ENCODE results near the gene CNGB1. TPM values are rescaled to one million over a fixed set of nuclear protein-coding genes. Genes with fewer than 3 reads are reported as not detected.
A peak's percentile ranks its signal among the peaks of the same experiment; 100 is the strongest.

The CNGB1 gene
- total RNA-seq, 1 donor = not detected

DNA sequence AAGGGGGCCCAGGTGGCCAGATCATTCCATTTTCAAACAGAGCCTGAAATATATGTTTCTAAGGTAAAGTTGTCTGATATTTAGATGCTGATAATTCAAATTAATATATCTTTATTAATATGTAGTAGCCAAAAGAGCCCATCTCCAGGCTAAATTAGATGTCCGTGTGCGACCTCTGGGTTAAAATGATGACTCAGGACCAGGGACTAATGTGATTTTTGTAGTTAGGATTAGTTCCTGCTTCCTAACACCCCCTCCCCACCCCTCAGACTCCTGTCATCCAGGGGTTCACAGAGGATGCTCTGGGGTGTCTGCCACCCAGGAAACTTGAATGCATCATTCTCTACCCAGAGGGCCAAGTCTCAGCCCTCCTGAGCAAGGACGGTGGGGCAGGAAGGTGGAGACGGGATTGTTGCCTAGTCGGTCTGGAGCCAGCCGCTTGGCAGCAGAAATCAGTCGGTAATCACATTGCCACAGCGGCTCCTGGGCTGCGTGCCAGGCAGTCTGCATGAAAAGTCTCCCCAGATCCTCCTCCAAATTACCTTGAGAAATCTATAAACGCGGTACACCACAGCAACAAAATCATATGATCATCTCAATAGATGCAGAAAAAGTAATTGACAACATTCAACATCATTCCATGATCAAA lies 29.8 kb downstream of the CNGB1 start:
- TF ChIP-seq, protein P1, sequence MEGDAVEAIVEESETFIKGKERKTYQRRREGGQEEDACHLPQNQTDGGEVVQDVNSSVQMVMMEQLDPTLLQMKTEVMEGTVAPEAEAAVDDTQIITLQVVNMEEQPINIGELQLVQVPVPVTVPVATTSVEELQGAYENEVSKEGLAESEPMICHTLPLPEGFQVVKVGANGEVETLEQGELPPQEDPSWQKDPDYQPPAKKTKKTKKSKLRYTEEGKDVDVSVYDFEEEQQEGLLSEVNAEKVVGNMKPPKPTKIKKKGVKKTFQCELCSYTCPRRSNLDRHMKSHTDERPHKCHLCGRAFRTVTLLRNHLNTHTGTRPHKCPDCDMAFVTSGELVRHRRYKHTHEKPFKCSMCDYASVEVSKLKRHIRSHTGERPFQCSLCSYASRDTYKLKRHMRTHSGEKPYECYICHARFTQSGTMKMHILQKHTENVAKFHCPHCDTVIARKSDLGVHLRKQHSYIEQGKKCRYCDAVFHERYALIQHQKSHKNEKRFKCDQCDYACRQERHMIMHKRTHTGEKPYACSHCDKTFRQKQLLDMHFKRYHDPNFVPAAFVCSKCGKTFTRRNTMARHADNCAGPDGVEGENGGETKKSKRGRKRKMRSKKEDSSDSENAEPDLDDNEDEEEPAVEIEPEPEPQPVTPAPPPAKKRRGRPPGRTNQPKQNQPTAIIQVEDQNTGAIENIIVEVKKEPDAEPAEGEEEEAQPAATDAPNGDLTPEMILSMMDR (IDR thresholded peaks at IDR 0.05; ENCODE audit: extremely low read depth, low read depth, low read length) = no peak
- Histone ChIP-seq H3K27ac (ENCODE audit: low read depth, low read length) (no peak overlapping the region), H3K36me3 (ENCODE audit: insufficient read depth, low read length) (no peaks in the 10 kb centered on the region), H4K20me1 (ENCODE audit: insufficient read depth, low read length) (no peaks in the 10 kb centered on the region), H3K4me1 (ENCODE audit: insufficient read depth, low read length) (peaks cover 2% of the 10 kb centered on the region), H3K4me3 (ENCODE audit: insufficient read depth, low read length) (no peak overlapping the region), H3K9me3 (ENCODE audit: low read depth, low read length) (no peaks in the 10 kb centered on the region), H3K4me2 (ENCODE audit: insufficient read depth, low read length) (no peak overlapping the region), H2AFZ (ENCODE audit: low read length) (no peak overlapping the region), H3K79me2 (ENCODE audit: insufficient read depth, low read length) (no peaks in the 10 kb centered on the region), H3K27me3 (ENCODE audit: insufficient read depth, low read length) (peaks cover 3% of the 10 kb centered on the region)
- peak; percentile 82 for DNase-seq (ENCODE audit: insufficient read length, low spot score, missing footprints)

- Histone ChIP-seq H3K4me1 (ENCODE audit: insufficient read depth, low read length) (peaks cover 2% of the 10 kb centered on the region), H3K27ac (ENCODE audit: low read depth, low read length) (no peak overlapping the region), H3K9me3 (ENCODE audit: low read depth, low read length) (no peaks in the 10 kb centered on the region), H3K27me3 (ENCODE audit: insufficient read depth, low read length) (peaks cover 3% of the 10 kb centered on the region), H4K20me1 (ENCODE audit: insufficient read depth, low read length) (no peaks in the 10 kb centered on the region), H3K4me2 (ENCODE audit: insufficient read depth, low read length) (no peak overlapping the region), H3K36me3 (ENCODE audit: insufficient read depth, low read length) (no peaks in the 10 kb centered on the region), H3K4me3 (ENCODE audit: insufficient read depth, low read length) (no peak overlapping the region), H2AFZ (ENCODE audit: low read length) (no peak overlapping the region), H3K79me2 (ENCODE audit: insufficient read depth, low read length) (no peaks in the 10 kb centered on the region)
- TF ChIP-seq, protein P1 (IDR thresholded peaks at IDR 0.05; ENCODE audit: extremely low read depth, low read depth, low read length) = no peak
- DNase-seq (ENCODE audit: insufficient read length, low spot score, missing footprints) = peak; percentile 39
These were observed 30.5 kb downstream of the CNGB1 start for GRCh38 chr16:57940382-57940966.

- DNase-seq (ENCODE audit: insufficient read length, low spot score, missing footprints) = peak; percentile 27
- Histone ChIP-seq H3K4me1 (ENCODE audit: insufficient read depth, low read length) (peaks cover 2% of the 10 kb centered on the region), H4K20me1 (ENCODE audit: insufficient read depth, low read length) (no peaks in the 10 kb centered on the region), H3K79me2 (ENCODE audit: insufficient read depth, low read length) (no peaks in the 10 kb centered on the region), H3K4me3 (ENCODE audit: insufficient read depth, low read length) (no peak overlapping the region), H3K4me2 (ENCODE audit: insufficient read depth, low read length) (no peak overlapping the region), H2AFZ (ENCODE audit: low read length) (no peak overlapping the region), H3K9me3 (ENCODE audit: low read depth, low read length) (no peaks in the 10 kb centered on the region), H3K27ac (ENCODE audit: low read depth, low read length) (no peak overlapping the region), H3K27me3 (ENCODE audit: insufficient read depth, low read length) (no peaks in the 10 kb centered on the region), H3K36me3 (ENCODE audit: insufficient read depth, low read length) (no peaks in the 10 kb centered on the region)
- TF ChIP-seq, protein P1 (IDR thresholded peaks at IDR 0.05; ENCODE audit: extremely low read depth, low read depth, low read length) = no peak
These were observed 31.1 kb downstream of the CNGB1 start for GRCh38 chr16:57939872-57940224.

- Histone ChIP-seq H3K4me1 (ENCODE audit: insufficient read depth, low read length) (peaks cover 2% of the 10 kb centered on the region), H3K4me2 (ENCODE audit: insufficient read depth, low read length) (peak overlapping the region; percentile 11), H3K36me3 (ENCODE audit: insufficient read depth, low read length) (no peaks in the 10 kb centered on the region), H3K4me3 (ENCODE audit: insufficient read depth, low read length) (no peak overlapping the region), H2AFZ (ENCODE audit: low read length) (peak overlapping the region; percentile 17), H4K20me1 (ENCODE audit: insufficient read depth, low read length) (no peaks in the 10 kb centered on the region), H3K27me3 (ENCODE audit: insufficient read depth, low read length) (no peaks in the 10 kb centered on the region), H3K79me2 (ENCODE audit: insufficient read depth, low read length) (no peaks in the 10 kb centered on the region), H3K9me3 (ENCODE audit: low read depth, low read length) (no peaks in the 10 kb centered on the region), H3K27ac (ENCODE audit: low read depth, low read length) (no peak overlapping the region)
- DNase-seq (ENCODE audit: insufficient read length, low spot score, missing footprints) = peak; percentile 77
- TF ChIP-seq, protein P1 (IDR thresholded peaks at IDR 0.05; ENCODE audit: extremely low read depth, low read depth, low read length) = no peak
These were observed 31.7 kb downstream of the CNGB1 start for GRCh38 chr16:57938936-57939871.
